ACC112 (cell line): Measurements from ENCODE around the gene ARHGAP15.

Experiments
- H2AFZ ChIP-seq: fragments of 200-600 bp; sonication (generic); one replicate; pipeline ENCODE4 v1.6.0; 2017; ENCODE audit warnings: antibody characterized with exemption, low read length; ENCODE audit not compliant: unreplicated experiment
- H3K27ac ChIP-seq: fragments of 200-600 bp; sonication (generic); 2 replicates; pipeline ENCODE4 v1.5.1; 2014; ENCODE audit warnings: low read depth, mild to moderate bottlenecking, antibody characterized with exemption, low read length, moderate library complexity
- H3K27me3 ChIP-seq: fragments of 200-600 bp; sonication (generic); 2 replicates; pipeline ENCODE4 v1.6.1; 2014; ENCODE audit warnings: mild to moderate bottlenecking, antibody characterized with exemption, low read length, moderate library complexity, mixed read lengths; ENCODE audit not compliant: insufficient read depth
- H3K36me3 ChIP-seq: fragments of 200-600 bp; sonication (generic); 2 replicates; pipeline ENCODE4 v1.6.1; 2016; ENCODE audit warnings: mild to moderate bottlenecking, antibody characterized with exemption, low read length, moderate library complexity, mixed read lengths; ENCODE audit not compliant: insufficient read depth
- H3K4me1 ChIP-seq: fragments of 200-600 bp; sonication (generic); one replicate; pipeline ENCODE4 v1.6.1; 2016; ENCODE audit warnings: low read length, mixed read lengths; ENCODE audit not compliant: insufficient read depth, unreplicated experiment, control insufficient read depth
- H3K4me3 ChIP-seq: fragments of 200-600 bp; sonication (generic); 2 replicates; pipeline ENCODE4 v1.5.1; 2014; ENCODE audit warnings: mild to moderate bottlenecking, low read depth, low read length
- H3K79me2 ChIP-seq: fragments of 200-600 bp; sonication (generic); one replicate; pipeline ENCODE4 v1.6.0; 2016; ENCODE audit warnings: low read length; ENCODE audit not compliant: control insufficient read depth, unreplicated experiment, insufficient read depth

Gene ARHGAP15

GRCh38 chr2:143708682-143709081 is 579.5 kb downstream of the ARHGAP15 start:
- H3K27me3 ChIP-seq: no peaks in the 10 kb centered on the region
- H3K79me2 ChIP-seq: no peaks in the 10 kb centered on the region
- H3K4me1 ChIP-seq: no peaks in the 10 kb centered on the region
- no peak overlapping the region for H3K4me3 ChIP-seq
- no peak overlapping the region for H2AFZ ChIP-seq
- no peak overlapping the region for H3K27ac ChIP-seq
- H3K36me3 ChIP-seq: no peaks in the 10 kb centered on the region

GRCh38 chr2:143710196-143710595 is 581.0 kb downstream of the ARHGAP15 start:
- H2AFZ ChIP-seq: no peak overlapping the region
- H3K36me3 ChIP-seq: no peaks in the 10 kb centered on the region
- H3K4me3 ChIP-seq: no peak overlapping the region
- H3K4me1 ChIP-seq: no peaks in the 10 kb centered on the region
- H3K79me2 ChIP-seq: no peaks in the 10 kb centered on the region
- no peaks in the 10 kb centered on the region for H3K27me3 ChIP-seq
- no peak overlapping the region for H3K27ac ChIP-seq

GRCh38 chr2:143710879-143711278 is 581.7 kb downstream of the ARHGAP15 start:
- Histone ChIP-seq H2AFZ (no peak overlapping the region), H3K27ac (no peak overlapping the region), H3K36me3 (no peaks in the 10 kb centered on the region), H3K4me1 (no peaks in the 10 kb centered on the region), H3K79me2 (no peaks in the 10 kb centered on the region), H3K4me3 (no peak overlapping the region), H3K27me3 (no peaks in the 10 kb centered on the region)

- no peak overlapping the region for H3K4me3 ChIP-seq
- no peaks in the 10 kb centered on the region for H3K27me3 ChIP-seq
- no peak overlapping the region for H2AFZ ChIP-seq
- H3K4me1 ChIP-seq: no peaks in the 10 kb centered on the region
- no peaks in the 10 kb centered on the region for H3K79me2 ChIP-seq
- H3K27ac ChIP-seq: no peak overlapping the region
- H3K36me3 ChIP-seq: no peaks in the 10 kb centered on the region
These were observed 587.3 kb downstream of the ARHGAP15 start for GRCh38 chr2:143716522-143716921.

- H2AFZ ChIP-seq: peak overlapping the region; percentile 52
These were observed 587.8 kb downstream of the ARHGAP15 start for GRCh38 chr2:143717053-143717452.

GRCh38 chr2:143717536-143718168 is 588.4 kb downstream of the ARHGAP15 start:
- H2AFZ ChIP-seq: peak overlapping the region; percentile 52
- H3K79me2 ChIP-seq: no peaks in the 10 kb centered on the region
- H3K27me3 ChIP-seq: no peaks in the 10 kb centered on the region
- H3K4me3 ChIP-seq: no peak overlapping the region
- H3K36me3 ChIP-seq: no peaks in the 10 kb centered on the region
- H3K27ac ChIP-seq: no peak overlapping the region
- H3K4me1 ChIP-seq: no peaks in the 10 kb centered on the region

More at GRCh38 chr2:143717053-143717452, 587.8 kb downstream of the ARHGAP15 start:
- Histone ChIP-seq H3K36me3 (no peaks in the 10 kb centered on the region), H3K27me3 (no peaks in the 10 kb centered on the region), H3K79me2 (no peaks in the 10 kb centered on the region), H3K27ac (no peak overlapping the region), H3K4me3 (peak overlapping the region; percentile 51; the same call in 1 of the 2 replicates), H3K4me1 (no peaks in the 10 kb centered on the region)

- Histone ChIP-seq H3K4me1 (no peaks in the 10 kb centered on the region), H3K27me3 (no peaks in the 10 kb centered on the region), H3K79me2 (no peaks in the 10 kb centered on the region), H3K27ac (no peak overlapping the region), H3K36me3 (no peaks in the 10 kb centered on the region), H2AFZ (no peak overlapping the region), H3K4me3 (no peak overlapping the region)
These were observed 589.5 kb downstream of the ARHGAP15 start for GRCh38 chr2:143718745-143719144.

- Histone ChIP-seq H3K4me3 (no peak overlapping the region), H3K27me3 (no peaks in the 10 kb centered on the region), H3K4me1 (no peaks in the 10 kb centered on the region), H3K27ac (no peak overlapping the region), H3K36me3 (no peaks in the 10 kb centered on the region), H3K79me2 (no peaks in the 10 kb centered on the region), H2AFZ (no peak overlapping the region)
These were observed 590.2 kb downstream of the ARHGAP15 start for GRCh38 chr2:143719406-143719805.

GRCh38 chr2:143720095-143720664 is 591.0 kb downstream of the ARHGAP15 start:
- Histone ChIP-seq H3K36me3 (no peaks in the 10 kb centered on the region), H2AFZ (no peak overlapping the region), H3K79me2 (no peaks in the 10 kb centered on the region), H3K27me3 (no peaks in the 10 kb centered on the region), H3K27ac (no peak overlapping the region), H3K4me1 (no peaks in the 10 kb centered on the region), H3K4me3 (no peak overlapping the region)

- Histone ChIP-seq H3K27me3 (no peaks in the 10 kb centered on the region), H3K36me3 (no peaks in the 10 kb centered on the region), H2AFZ (no peak overlapping the region), H3K27ac (no peak overlapping the region), H3K4me1 (peaks cover 5% of the 10 kb centered on the region), H3K4me3 (no peak overlapping the region), H3K79me2 (no peaks in the 10 kb centered on the region)
These were observed 596.2 kb downstream of the ARHGAP15 start for GRCh38 chr2:143725400-143725799.

- H3K27me3 ChIP-seq: no peaks in the 10 kb centered on the region
- peaks cover 7% of the 10 kb centered on the region for H3K4me1 ChIP-seq
- H3K79me2 ChIP-seq: no peaks in the 10 kb centered on the region
- no peak overlapping the region for H2AFZ ChIP-seq
- H3K4me3 ChIP-seq: no peak overlapping the region
- H3K36me3 ChIP-seq: no peaks in the 10 kb centered on the region
- H3K27ac ChIP-seq: no peak overlapping the region
These were observed 597.1 kb downstream of the ARHGAP15 start for GRCh38 chr2:143726151-143726845.
